Measurements from ENCODE around the gene NOD2. TPM values are rescaled to one million over a fixed set of nuclear protein-coding genes. Genes with fewer than 3 reads are reported as not detected.

Gene NOD2
- total and polyA plus RNA-seq, 2 of the 13 experiments (the other 11 are each of a cell fraction or from before 2014, with no cell fraction given): 0.27 to 0.81 TPM

DNA sequence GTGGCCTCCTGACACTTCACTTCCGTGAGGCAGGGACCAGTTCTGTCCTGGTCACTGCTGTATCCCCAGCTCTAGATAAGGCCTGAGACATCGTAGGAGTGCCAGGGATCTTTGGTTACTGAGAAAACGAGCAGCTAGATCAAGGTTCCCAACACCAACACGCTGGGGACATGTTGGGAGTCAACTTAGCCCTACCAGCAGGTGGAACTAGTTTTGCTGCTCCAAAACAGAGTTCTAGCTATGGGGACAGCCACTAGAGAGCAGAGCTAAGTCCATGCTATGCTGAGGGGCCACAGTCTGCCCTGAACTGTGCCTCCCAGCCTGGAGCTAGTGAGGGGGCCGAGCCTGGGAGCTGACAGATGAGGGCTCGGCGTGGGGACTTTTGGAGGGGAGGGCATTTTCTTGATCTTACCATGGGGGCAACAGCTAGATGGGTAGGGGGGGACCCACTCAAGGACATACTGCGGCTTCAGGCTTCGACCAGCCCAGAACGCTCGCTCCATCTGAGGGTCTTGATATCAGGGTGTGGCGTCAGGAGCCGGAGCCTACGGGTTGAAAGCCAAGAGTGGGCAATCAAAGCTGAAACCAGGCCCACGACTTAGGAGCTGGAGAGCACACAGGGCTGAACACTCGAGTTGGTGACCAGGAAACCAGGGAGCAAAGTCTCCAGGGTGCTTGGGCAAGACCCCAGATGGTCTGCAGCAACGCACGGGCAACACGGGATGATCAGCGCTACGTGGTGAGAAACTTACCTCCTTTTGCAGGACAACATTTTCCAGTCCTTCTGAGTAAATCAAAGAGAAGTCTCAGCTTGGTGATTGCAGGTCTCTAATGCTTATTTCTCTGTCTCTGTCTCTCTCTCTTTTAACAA, 25.7 kb upstream of the NOD2 start (continued):
- TF ChIP-seq AHDC1 (CRISPR knock-in tag; IDR thresholded peaks at IDR 0.05; ENCODE audit: borderline replicate concordance) (no peak), ZNF501 (CRISPR knock-in tag; IDR thresholded peaks at IDR 0.05) (peak; percentile 56; the same call in 1 of the 2 replicates), GPBP1L1 (CRISPR knock-in tag; IDR thresholded peaks at IDR 0.05) (no peak), AKNA (CRISPR knock-in tag; IDR thresholded peaks at IDR 0.05; ENCODE audit: borderline replicate concordance) (no peak), ZC3H4 (CRISPR knock-in tag; IDR thresholded peaks at IDR 0.05; ENCODE audit: borderline replicate concordance) (no peak)
- TF ChIP-seq, protein P1, sequence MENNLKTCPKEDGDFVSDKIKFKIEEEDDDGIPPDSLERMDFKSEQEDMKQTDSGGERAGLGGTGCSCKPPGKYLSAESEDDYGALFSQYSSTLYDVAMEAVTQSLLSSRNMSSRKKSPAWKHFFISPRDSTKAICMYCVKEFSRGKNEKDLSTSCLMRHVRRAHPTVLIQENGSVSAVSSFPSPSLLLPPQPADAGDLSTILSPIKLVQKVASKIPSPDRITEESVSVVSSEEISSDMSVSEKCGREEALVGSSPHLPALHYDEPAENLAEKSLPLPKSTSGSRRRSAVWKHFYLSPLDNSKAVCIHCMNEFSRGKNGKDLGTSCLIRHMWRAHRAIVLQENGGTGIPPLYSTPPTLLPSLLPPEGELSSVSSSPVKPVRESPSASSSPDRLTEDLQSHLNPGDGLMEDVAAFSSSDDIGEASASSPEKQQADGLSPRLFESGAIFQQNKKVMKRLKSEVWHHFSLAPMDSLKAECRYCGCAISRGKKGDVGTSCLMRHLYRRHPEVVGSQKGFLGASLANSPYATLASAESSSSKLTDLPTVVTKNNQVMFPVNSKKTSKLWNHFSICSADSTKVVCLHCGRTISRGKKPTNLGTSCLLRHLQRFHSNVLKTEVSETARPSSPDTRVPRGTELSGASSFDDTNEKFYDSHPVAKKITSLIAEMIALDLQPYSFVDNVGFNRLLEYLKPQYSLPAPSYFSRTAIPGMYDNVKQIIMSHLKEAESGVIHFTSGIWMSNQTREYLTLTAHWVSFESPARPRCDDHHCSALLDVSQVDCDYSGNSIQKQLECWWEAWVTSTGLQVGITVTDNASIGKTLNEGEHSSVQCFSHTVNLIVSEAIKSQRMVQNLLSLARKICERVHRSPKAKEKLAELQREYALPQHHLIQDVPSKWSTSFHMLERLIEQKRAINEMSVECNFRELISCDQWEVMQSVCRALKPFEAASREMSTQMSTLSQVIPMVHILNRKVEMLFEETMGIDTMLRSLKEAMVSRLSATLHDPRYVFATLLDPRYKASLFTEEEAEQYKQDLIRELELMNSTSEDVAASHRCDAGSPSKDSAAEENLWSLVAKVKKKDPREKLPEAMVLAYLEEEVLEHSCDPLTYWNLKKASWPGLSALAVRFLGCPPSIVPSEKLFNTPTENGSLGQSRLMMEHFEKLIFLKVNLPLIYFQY (CRISPR knock-in tag; IDR thresholded peaks at IDR 0.05; ENCODE audit: borderline replicate concordance): no peak; the same call in 1 of the 2 replicates

All from HepG2 (cell line).